T-helper 17 cell (primary cell): Measurements from ENCODE around the gene TXNDC11. TPM values are rescaled to one million over a fixed set of nuclear protein-coding genes. Genes with fewer than 3 reads are reported as not detected.
A peak's percentile ranks its signal among the peaks of the same experiment; 100 is the strongest.

Source experiments
- ATAC-seq: fragments of 150-1000 bp; cut with Tn5 transposase; 2 replicates; pipeline ENCODE4 v1.10.0; 2021; ENCODE audit warnings: mild to moderate bottlenecking, moderate library complexity
- DNase-seq, 3 donors: peaks; one replicate each; pipeline versions ENCODE4 v3.0.0 to v3.0.0-alpha.2; 2020 to 2021
- H3K9me3 ChIP-seq: one replicate; pipeline ENCODE4 v1.7.0; 2013; ENCODE audit warnings: low read length, mild to moderate bottlenecking; ENCODE audit not compliant: control insufficient read depth, poor library complexity, severe bottlenecking
- H3K27ac Mint-ChIP-seq: one replicate; pipeline ENCODE4 v1.8.0; 2022; ENCODE audit warnings: mild to moderate bottlenecking, moderate library complexity, mixed read lengths
- H3K27me3 Mint-ChIP-seq: one replicate; pipeline ENCODE4 v1.8.0; 2022; ENCODE audit warnings: mixed read lengths
- H3K36me3 Mint-ChIP-seq: one replicate; pipeline ENCODE4 v1.8.0; 2022; ENCODE audit warnings: low read depth, mixed read lengths
- H3K4me1 Mint-ChIP-seq: one replicate; pipeline ENCODE4 v1.8.0; 2022; ENCODE audit warnings: mild to moderate bottlenecking, mixed read lengths
- H3K4me3 Mint-ChIP-seq: one replicate; pipeline ENCODE4 v1.8.0; 2022; ENCODE audit warnings: mild to moderate bottlenecking, moderate library complexity, mixed read lengths
- total RNA-seq, 4 donors: library from RNA in 2 of 4; stranded (reverse) in 2 of 4; gene quantifications; one replicate each; pipeline ENCODE4 v1.2.3 and lab custom pipeline; 2022 to 2026

The TXNDC11 gene
- total RNA-seq, 2 donors from 2014 or later = 87.5 to 103 TPM

GRCh38 chr16:11687601-11688519 lies 54.8 kb downstream of the TXNDC11 start:
- Mint-ChIP-seq H3K27me3 (no peaks in the 10 kb centered on the region), H3K4me3 (no peak overlapping the region), H3K36me3 (peaks cover 4% of the 10 kb centered on the region), H3K4me1 (peaks cover 20% of the 10 kb centered on the region), H3K27ac (peak overlapping the region; percentile 57)
- ATAC-seq = no peak
- no peak for DNase-seq
- H3K9me3 ChIP-seq = no peaks in the 10 kb centered on the region

- Mint-ChIP-seq H3K27ac (peak overlapping the region; percentile 57), H3K36me3 (peaks cover 6% of the 10 kb centered on the region)
These were observed 55.8 kb downstream of the TXNDC11 start for GRCh38 chr16:11686713-11687380.

GRCh38 chr16:11685844-11686618 lies 56.6 kb downstream of the TXNDC11 start:
- H3K27ac Mint-ChIP-seq = peak overlapping the region; percentile 57
- DNase-seq = no peak
- no peak overlapping the region for H3K4me3 Mint-ChIP-seq
- H3K4me1 Mint-ChIP-seq = peaks cover 32% of the 10 kb centered on the region
- peaks cover 6% of the 10 kb centered on the region for H3K36me3 Mint-ChIP-seq
- ATAC-seq = no peak
- no peaks in the 10 kb centered on the region for H3K9me3 ChIP-seq
- no peaks in the 10 kb centered on the region for H3K27me3 Mint-ChIP-seq

More at GRCh38 chr16:11686713-11687380, 55.8 kb downstream of the TXNDC11 start:
- no peak for DNase-seq
- no peak overlapping the region for H3K4me3 Mint-ChIP-seq
- no peak for ATAC-seq
- H3K4me1 Mint-ChIP-seq = peaks cover 24% of the 10 kb centered on the region
- H3K9me3 ChIP-seq = no peaks in the 10 kb centered on the region
- H3K27me3 Mint-ChIP-seq = no peaks in the 10 kb centered on the region

GRCh38 chr16:11684231-11685025 lies 58.2 kb downstream of the TXNDC11 start:
- Mint-ChIP-seq H3K36me3 (peaks cover 6% of the 10 kb centered on the region), H3K4me1 (peaks cover 35% of the 10 kb centered on the region), H3K27me3 (no peaks in the 10 kb centered on the region), H3K4me3 (no peak overlapping the region), H3K27ac (peak overlapping the region; percentile 82)
- DNase-seq (no peak), ATAC-seq (no peak)
- no peaks in the 10 kb centered on the region for H3K9me3 ChIP-seq

- no peak overlapping the region for H3K4me3 Mint-ChIP-seq
- no peaks in the 10 kb centered on the region for H3K9me3 ChIP-seq
- peak overlapping the region; percentile 82 for H3K27ac Mint-ChIP-seq
- ATAC-seq (no peak), DNase-seq (no peak)
- no peaks in the 10 kb centered on the region for H3K27me3 Mint-ChIP-seq
- H3K4me1 Mint-ChIP-seq = peaks cover 35% of the 10 kb centered on the region
- H3K36me3 Mint-ChIP-seq = peaks cover 6% of the 10 kb centered on the region
These were observed 59.5 kb downstream of the TXNDC11 start for GRCh38 chr16:11683145-11683544.

- H3K4me3 Mint-ChIP-seq = no peak overlapping the region
- H3K9me3 ChIP-seq = no peaks in the 10 kb centered on the region
- H3K36me3 Mint-ChIP-seq = peaks cover 5% of the 10 kb centered on the region
- peak overlapping the region; percentile 82 for H3K27ac Mint-ChIP-seq
- ATAC-seq (peak; percentile 30), DNase-seq (no peak)
- H3K27me3 Mint-ChIP-seq = no peaks in the 10 kb centered on the region
- H3K4me1 Mint-ChIP-seq = peaks cover 37% of the 10 kb centered on the region
These were observed 60.0 kb downstream of the TXNDC11 start for GRCh38 chr16:11682655-11683096.

- Mint-ChIP-seq H3K27me3 (no peaks in the 10 kb centered on the region), H3K4me3 (peak overlapping the region; percentile 62), H3K4me1 (peaks cover 40% of the 10 kb centered on the region), H3K27ac (peak overlapping the region; percentile 82), H3K36me3 (peaks cover 3% of the 10 kb centered on the region)
- ATAC-seq = peak; percentile 29
- DNase-seq = no peak
- no peaks in the 10 kb centered on the region for H3K9me3 ChIP-seq
These were observed 60.5 kb downstream of the TXNDC11 start for GRCh38 chr16:11681976-11682654.

- Mint-ChIP-seq H3K27ac (peak overlapping the region; percentile 82), H3K4me1 (peaks cover 39% of the 10 kb centered on the region), H3K36me3 (peaks cover 3% of the 10 kb centered on the region), H3K4me3 (peak overlapping the region; percentile 62), H3K27me3 (no peaks in the 10 kb centered on the region)
- peak in 1 of 3 donors; percentile 6 for DNase-seq
- no peaks in the 10 kb centered on the region for H3K9me3 ChIP-seq
- peak; percentile 52 for ATAC-seq
These were observed 61.1 kb downstream of the TXNDC11 start for GRCh38 chr16:11681556-11681955.

- Mint-ChIP-seq H3K4me1 (peaks cover 41% of the 10 kb centered on the region), H3K27ac (peak overlapping the region; percentile 82), H3K36me3 (peaks cover 3% of the 10 kb centered on the region), H3K27me3 (no peaks in the 10 kb centered on the region), H3K4me3 (no peak overlapping the region)
- H3K9me3 ChIP-seq = no peaks in the 10 kb centered on the region
- no peak for ATAC-seq
- DNase-seq = no peak
These were observed 62.4 kb downstream of the TXNDC11 start for GRCh38 chr16:11679941-11680911.

- Mint-ChIP-seq H3K4me1 (peaks cover 45% of the 10 kb centered on the region), H3K27ac (peak overlapping the region; percentile 82), H3K36me3 (peaks cover 3% of the 10 kb centered on the region), H3K4me3 (no peak overlapping the region), H3K27me3 (no peaks in the 10 kb centered on the region)
- DNase-seq (no peak), ATAC-seq (no peak)
- no peaks in the 10 kb centered on the region for H3K9me3 ChIP-seq
These were observed 63.4 kb downstream of the TXNDC11 start for GRCh38 chr16:11679250-11679649.
